Hepatocyte (in vitro differentiated cells): Measurements from ENCODE around the gene LSR. TPM values are rescaled to one million over a fixed set of nuclear protein-coding genes. Genes with fewer than 3 reads are reported as not detected.

ENCODE experiments used
- DNase-seq: peaks from one replicate; pipeline ENCODE4 v3.0.0-alpha.2; 2016; ENCODE audit warnings: low spot score
- H2AFZ ChIP-seq: fragments of 200-600 bp; sonication (generic); 2 replicates; pipeline ENCODE4 v1.6.0; 2016; ENCODE audit warnings: antibody characterized with exemption, mild to moderate bottlenecking
- H3K27ac ChIP-seq: fragments of 200-600 bp; sonication (generic); 2 replicates; pipeline ENCODE4 v1.5.1; 2016; ENCODE audit warnings: mild to moderate bottlenecking
- H3K27me3 ChIP-seq: fragments of 200-600 bp; sonication (generic); 2 replicates; pipeline ENCODE4 v1.6.1; 2016
- H3K36me3 ChIP-seq: fragments of 200-600 bp; sonication (generic); replicated peaks from 2 replicates; pipeline ENCODE4 v1.5.1; 2016; ENCODE audit warnings: low read depth; ENCODE audit not compliant: insufficient read depth
- H3K4me1 ChIP-seq: fragments of 200-600 bp; sonication (generic); 2 replicates; pipeline ENCODE4 v1.5.1; 2016; ENCODE audit warnings: mild to moderate bottlenecking, moderate library complexity; ENCODE audit not compliant: insufficient read depth
- H3K4me2 ChIP-seq: fragments of 200-600 bp; sonication (generic); 2 replicates; pipeline ENCODE4 v1.6.0; 2016
- H3K4me3 ChIP-seq: fragments of 200-600 bp; sonication (generic); 2 replicates; pipeline ENCODE4 v1.5.1; 2016; ENCODE audit warnings: mild to moderate bottlenecking
- H3K79me2 ChIP-seq: fragments of 200-600 bp; sonication (generic); 2 replicates; pipeline ENCODE4 v1.6.0; 2017; ENCODE audit warnings: mild to moderate bottlenecking
- H3K9me2 ChIP-seq: fragments of 200-600 bp; sonication (generic); replicated peaks from 2 replicates; pipeline ENCODE4 v1.6.0; 2017; ENCODE audit warnings: mild to moderate bottlenecking; ENCODE audit not compliant: insufficient read depth
- H3K9me3 ChIP-seq: fragments of 200-600 bp; sonication (generic); 2 replicates; pipeline ENCODE4 v1.5.1; 2016; ENCODE audit warnings: low read depth, mild to moderate bottlenecking
- H4K20me1 ChIP-seq: fragments of 200-600 bp; sonication (generic); 2 replicates; pipeline ENCODE4 v1.6.0; 2016; ENCODE audit warnings: mild to moderate bottlenecking; ENCODE audit not compliant: insufficient read depth, poor library complexity, severe bottlenecking
- EZH2 ChIP-seq: fragments of 200-600 bp; sonication (generic); IDR thresholded peaks from 2 replicates; pipeline ENCODE4 v1.6.1; 2016; ENCODE audit warnings: antibody characterized with exemption, mild to moderate bottlenecking, borderline replicate concordance
- EZH2phosphoT487 ChIP-seq: fragments of 200-600 bp; sonication (generic); IDR thresholded peaks from one replicate; pipeline ENCODE4 v1.6.1; 2018; ENCODE audit warnings: antibody characterized with exemption, mild to moderate bottlenecking, low read depth, moderate library complexity; ENCODE audit not compliant: unreplicated experiment, severe bottlenecking
- WGBS: methylation state at CpG from one replicate; pipeline ENCODE4 v1.1.6; 2016; ENCODE audit warnings: low lambda C conversion rate; ENCODE audit errors: missing lambda C conversion rate; 5-methylcytosine and 5-hydroxymethylcytosine counted together
- polyA plus RNA-seq: library from polyadenylated mRNA; unstranded; fragments of >200 nt; fragmentation: Nextera tagmentation; extraction: Ambion mirVana; gene quantifications from 2 replicates; pipeline ENCODE4 v1.2.1, GENCODE V29; 2016
- total RNA-seq: library from RNA; depleted of rRNA; stranded (reverse); fragments of >200 nt; gene quantifications from 2 replicates; pipeline ENCODE4 v1.2.3, GENCODE V29; 2014
- TF ChIP-seq, protein P1 (sequence below): fragments of 200-600 bp; sonication (generic); IDR thresholded peaks from 2 replicates; pipeline ENCODE4 v1.5.1; 2016; ENCODE audit warnings: antibody characterized with exemption, mild to moderate bottlenecking; ENCODE audit not compliant: poor library complexity

Gene LSR
- total and polyA plus RNA-seq, 2 experiments from 2014 or later = 89.9 to 296 TPM

DNA sequence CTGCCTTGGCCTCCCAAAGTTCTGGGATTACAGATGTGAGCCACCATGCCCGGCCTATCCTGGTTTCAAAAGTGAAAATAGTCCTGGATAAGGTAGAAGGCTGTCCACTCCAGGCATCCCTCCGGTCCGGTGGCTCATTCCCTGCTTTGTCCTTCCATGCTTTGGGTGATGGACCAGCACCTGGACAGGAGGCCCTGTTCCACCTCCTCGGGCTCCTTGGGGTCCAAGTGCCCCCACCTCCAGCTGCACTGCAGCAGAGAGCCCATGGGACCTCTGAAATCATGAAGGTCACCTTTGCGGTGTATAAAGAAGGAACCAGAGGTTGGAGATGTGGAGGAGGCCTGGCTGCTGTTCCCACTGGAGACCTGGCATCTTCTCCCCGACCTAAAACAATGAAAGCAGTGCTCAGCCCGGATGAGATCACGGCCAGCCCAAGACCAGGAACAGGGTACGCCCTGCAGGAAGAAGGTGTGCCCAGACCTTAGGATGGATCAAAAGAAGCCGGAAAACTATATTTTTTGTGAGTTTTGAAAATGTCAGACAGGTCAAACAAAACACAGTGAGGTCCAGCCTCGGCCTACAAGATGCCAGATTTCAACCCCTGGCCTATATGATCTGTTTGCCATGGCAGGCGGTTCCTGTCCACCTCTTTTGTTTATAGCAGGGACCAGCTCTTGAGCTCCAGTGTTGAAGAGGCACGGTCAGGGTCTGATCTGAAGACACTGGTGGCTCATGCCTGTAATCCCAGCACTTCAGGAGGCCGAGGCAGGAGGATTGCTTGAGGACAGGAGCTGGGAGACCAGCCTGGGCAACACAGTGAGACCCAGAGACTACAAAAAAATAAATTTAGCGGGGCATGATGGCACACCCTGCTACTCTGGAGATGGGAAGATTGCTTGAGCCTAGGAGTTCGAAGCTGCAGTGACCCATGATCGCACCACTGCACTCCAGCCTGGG is 5.8 kb downstream of the LSR start:
- Histone ChIP-seq H3K9me3 (no peaks in the 10 kb centered on the region), H3K79me2 (peaks cover 49% of the 10 kb centered on the region), H3K4me3 (no peak overlapping the region), H3K27ac (no peak overlapping the region), H3K4me2 (no peak overlapping the region), H3K4me1 (no peaks in the 10 kb centered on the region), H3K36me3 (no peaks in the 10 kb centered on the region), H4K20me1 (no peaks in the 10 kb centered on the region), H2AFZ (no peak overlapping the region), H3K9me2 (no peaks in the 10 kb centered on the region), H3K27me3 (peaks cover 4% of the 10 kb centered on the region)
- TF ChIP-seq EZH2phosphoT487 = no peak
- TF ChIP-seq, protein P1, sequence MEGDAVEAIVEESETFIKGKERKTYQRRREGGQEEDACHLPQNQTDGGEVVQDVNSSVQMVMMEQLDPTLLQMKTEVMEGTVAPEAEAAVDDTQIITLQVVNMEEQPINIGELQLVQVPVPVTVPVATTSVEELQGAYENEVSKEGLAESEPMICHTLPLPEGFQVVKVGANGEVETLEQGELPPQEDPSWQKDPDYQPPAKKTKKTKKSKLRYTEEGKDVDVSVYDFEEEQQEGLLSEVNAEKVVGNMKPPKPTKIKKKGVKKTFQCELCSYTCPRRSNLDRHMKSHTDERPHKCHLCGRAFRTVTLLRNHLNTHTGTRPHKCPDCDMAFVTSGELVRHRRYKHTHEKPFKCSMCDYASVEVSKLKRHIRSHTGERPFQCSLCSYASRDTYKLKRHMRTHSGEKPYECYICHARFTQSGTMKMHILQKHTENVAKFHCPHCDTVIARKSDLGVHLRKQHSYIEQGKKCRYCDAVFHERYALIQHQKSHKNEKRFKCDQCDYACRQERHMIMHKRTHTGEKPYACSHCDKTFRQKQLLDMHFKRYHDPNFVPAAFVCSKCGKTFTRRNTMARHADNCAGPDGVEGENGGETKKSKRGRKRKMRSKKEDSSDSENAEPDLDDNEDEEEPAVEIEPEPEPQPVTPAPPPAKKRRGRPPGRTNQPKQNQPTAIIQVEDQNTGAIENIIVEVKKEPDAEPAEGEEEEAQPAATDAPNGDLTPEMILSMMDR = no peak
- no peak for TF ChIP-seq EZH2
- no peak for DNase-seq
- 95% methylated on average over 17 of the region's 17 CpGs for WGBS

DNA sequence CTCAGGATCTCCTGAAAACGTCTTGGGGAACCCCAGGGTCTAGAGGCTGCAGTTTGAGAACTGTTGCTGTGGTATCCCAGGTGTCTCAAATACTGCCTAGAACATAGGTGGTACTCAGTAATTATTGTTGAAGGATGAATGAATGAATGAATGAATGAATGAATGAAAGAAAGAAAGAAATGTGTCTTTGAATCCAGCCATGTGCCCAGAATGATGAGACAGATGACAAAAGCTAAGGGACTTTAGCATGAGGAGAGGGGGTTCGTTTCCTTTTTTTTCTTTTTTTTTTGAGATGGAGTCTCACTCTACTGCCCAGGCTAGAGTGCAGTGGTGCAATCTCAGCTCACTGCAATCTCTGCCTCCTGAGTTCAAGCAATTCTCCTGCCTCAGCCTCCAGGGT is 7.8 kb downstream of the LSR start:
- Histone ChIP-seq H3K27ac (no peak overlapping the region), H3K4me3 (no peak overlapping the region), H3K4me2 (no peak overlapping the region), H3K9me2 (no peaks in the 10 kb centered on the region), H3K9me3 (no peaks in the 10 kb centered on the region), H3K27me3 (no peaks in the 10 kb centered on the region), H3K4me1 (no peaks in the 10 kb centered on the region), H3K36me3 (no peaks in the 10 kb centered on the region), H4K20me1 (no peaks in the 10 kb centered on the region), H3K79me2 (peaks cover 29% of the 10 kb centered on the region), H2AFZ (no peak overlapping the region)
- DNase-seq = no peak
- WGBS = 81% methylated on average over 2 of the region's 2 CpGs
- no peak for TF ChIP-seq EZH2phosphoT487
- TF ChIP-seq, protein P1 = no peak
- no peak for TF ChIP-seq EZH2

DNA sequence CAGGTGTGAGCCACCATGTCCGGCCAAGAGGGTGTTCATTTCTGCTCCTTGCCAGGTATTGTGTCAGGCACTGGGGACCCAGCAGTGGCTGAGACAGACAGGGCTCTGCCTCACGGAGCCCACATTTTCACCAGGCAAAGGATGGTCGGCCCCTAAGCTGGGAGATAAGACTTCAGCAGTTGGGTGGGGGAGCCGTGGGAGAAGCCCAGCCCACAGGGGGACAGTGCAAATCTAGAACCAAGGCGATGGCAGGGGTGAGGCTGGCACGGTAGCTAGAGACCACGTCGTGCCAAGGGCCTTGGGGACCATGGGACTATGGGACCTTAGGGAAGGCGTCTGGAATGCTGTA is 8.3 kb downstream of the LSR start:
- Histone ChIP-seq H3K9me3 (no peaks in the 10 kb centered on the region), H3K4me2 (no peak overlapping the region), H4K20me1 (no peaks in the 10 kb centered on the region), H3K27me3 (no peaks in the 10 kb centered on the region), H3K9me2 (no peaks in the 10 kb centered on the region), H3K79me2 (peaks cover 28% of the 10 kb centered on the region), H3K4me1 (no peaks in the 10 kb centered on the region), H3K36me3 (no peaks in the 10 kb centered on the region), H3K27ac (no peak overlapping the region), H2AFZ (no peak overlapping the region), H3K4me3 (no peak overlapping the region)
- 88% methylated on average over 9 of the region's 9 CpGs for WGBS
- no peak for DNase-seq
- TF ChIP-seq EZH2 = no peak
- TF ChIP-seq EZH2phosphoT487 = no peak
- TF ChIP-seq, protein P1 = no peak
